Tibial nerve (tissue), 4 donors: ENCODE results near the gene TIPRL.

Source experiments
- CTCF ChIP-seq, 5 experiments: fragments of 200-600 bp in 3 of 5; fragments of 450-650 bp in 2 of 5; sonication (generic) in 3 of 5; IDR thresholded peaks; one replicate each; pipeline ENCODE4 v1.5.1; 2016 to 2019; ENCODE audit warnings: antibody characterized with exemption in 5 of 5, mild to moderate bottlenecking in 3 of 5, moderate library complexity in 2 of 5
- EP300 ChIP-seq, 2 donors: sonication (generic); formaldehyde crosslinking; IDR thresholded peaks; one replicate each; pipeline ENCODE4 v1.6.1; 2017; ENCODE audit warnings: antibody characterized with exemption in 2 of 2, mild to moderate bottlenecking in 1 of 2
- POLR2A ChIP-seq, 2 donors: fragments of 450-650 bp; IDR thresholded peaks; one replicate each; pipeline ENCODE4 v1.6.1; 2017; ENCODE audit warnings: antibody characterized with exemption in 2 of 2, mild to moderate bottlenecking in 2 of 2, moderate library complexity in 2 of 2

GRCh38 chr1:168161459-168161858 is 17.3 kb upstream of the TIPRL start:
- TF ChIP-seq CTCF (IDR thresholded peaks at IDR 0.05) = no peak
- TF ChIP-seq EP300 (IDR thresholded peaks at IDR 0.05) = no peak
- TF ChIP-seq POLR2A (IDR thresholded peaks at IDR 0.05) = no peak
